ENCODE results near the gene LAMA5.

- TF ChIP-seq CTCF (IDR thresholded peaks at IDR 0.05) (no peak), EZH2 (IDR thresholded peaks at IDR 0.05; ENCODE audit: borderline replicate concordance, insufficient read depth, low read depth, low read length, poor library complexity, severe bottlenecking) (no peak)
Observed at GRCh38 chr20:62392077-62392418, 24.9 kb upstream of the LAMA5 start.

Data from B cell (primary cell).